NB4 (cell line): Measurements from ENCODE around the gene C1orf174.

ENCODE experiments used
- DNase-seq: peaks from one replicate; pipeline ENCODE4 v3.0.0; 2010; ENCODE audit warnings: low read depth
- H3K4me3 ChIP-seq: one replicate; pipeline ENCODE4 v1.5.1; 2011; ENCODE audit warnings: mild to moderate bottlenecking, low read depth, low read length, moderate library complexity
- MYC ChIP-seq: IDR thresholded peaks from 2 replicates; pipeline ENCODE4 v1.6.1; 2011; ENCODE audit warnings: low read depth, low read length
- POLR2A ChIP-seq: IDR thresholded peaks from 2 replicates; pipeline ENCODE4 v1.6.1; 2011; ENCODE audit warnings: mild to moderate bottlenecking; ENCODE audit not compliant: insufficient read length; ENCODE audit errors: extremely low read depth
- TF ChIP-seq, protein P1 (sequence below): IDR thresholded peaks from one replicate; pipeline ENCODE4 v1.5.1; 2012; ENCODE audit warnings: low read depth, low read length
- TF ChIP-seq, protein P2 (sequence below): IDR thresholded peaks from 2 replicates; pipeline ENCODE4 v1.6.1; 2011; ENCODE audit warnings: low read depth, low read length

C1orf174 gene

DNA sequence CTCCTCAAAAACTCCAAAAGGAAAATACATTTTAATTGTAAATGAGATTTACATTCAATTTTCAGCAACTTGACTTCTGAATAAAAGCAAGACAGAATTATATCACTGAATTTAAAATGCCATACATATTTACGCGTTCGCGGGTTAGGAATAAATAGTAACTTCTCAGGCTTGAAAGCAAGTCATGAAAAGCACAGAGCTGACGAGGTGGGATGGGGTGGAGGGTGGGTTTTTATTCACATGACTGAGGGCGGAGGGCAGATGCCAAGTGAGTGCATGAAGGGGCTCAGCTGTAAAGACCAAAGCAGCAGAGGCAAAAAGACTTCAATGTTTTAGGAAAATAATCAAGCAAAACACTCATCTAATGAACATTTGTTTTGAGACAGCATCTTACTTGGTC lies 48.8 kb downstream of the C1orf174 start:
- no peak for DNase-seq
- H3K4me3 ChIP-seq: no peak overlapping the region
- TF ChIP-seq, protein P1, sequence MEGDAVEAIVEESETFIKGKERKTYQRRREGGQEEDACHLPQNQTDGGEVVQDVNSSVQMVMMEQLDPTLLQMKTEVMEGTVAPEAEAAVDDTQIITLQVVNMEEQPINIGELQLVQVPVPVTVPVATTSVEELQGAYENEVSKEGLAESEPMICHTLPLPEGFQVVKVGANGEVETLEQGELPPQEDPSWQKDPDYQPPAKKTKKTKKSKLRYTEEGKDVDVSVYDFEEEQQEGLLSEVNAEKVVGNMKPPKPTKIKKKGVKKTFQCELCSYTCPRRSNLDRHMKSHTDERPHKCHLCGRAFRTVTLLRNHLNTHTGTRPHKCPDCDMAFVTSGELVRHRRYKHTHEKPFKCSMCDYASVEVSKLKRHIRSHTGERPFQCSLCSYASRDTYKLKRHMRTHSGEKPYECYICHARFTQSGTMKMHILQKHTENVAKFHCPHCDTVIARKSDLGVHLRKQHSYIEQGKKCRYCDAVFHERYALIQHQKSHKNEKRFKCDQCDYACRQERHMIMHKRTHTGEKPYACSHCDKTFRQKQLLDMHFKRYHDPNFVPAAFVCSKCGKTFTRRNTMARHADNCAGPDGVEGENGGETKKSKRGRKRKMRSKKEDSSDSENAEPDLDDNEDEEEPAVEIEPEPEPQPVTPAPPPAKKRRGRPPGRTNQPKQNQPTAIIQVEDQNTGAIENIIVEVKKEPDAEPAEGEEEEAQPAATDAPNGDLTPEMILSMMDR: no peak
- TF ChIP-seq POLR2A (no peak), MYC (no peak)
- TF ChIP-seq, protein P2, sequence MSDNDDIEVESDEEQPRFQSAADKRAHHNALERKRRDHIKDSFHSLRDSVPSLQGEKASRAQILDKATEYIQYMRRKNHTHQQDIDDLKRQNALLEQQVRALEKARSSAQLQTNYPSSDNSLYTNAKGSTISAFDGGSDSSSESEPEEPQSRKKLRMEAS: no peak

DNA sequence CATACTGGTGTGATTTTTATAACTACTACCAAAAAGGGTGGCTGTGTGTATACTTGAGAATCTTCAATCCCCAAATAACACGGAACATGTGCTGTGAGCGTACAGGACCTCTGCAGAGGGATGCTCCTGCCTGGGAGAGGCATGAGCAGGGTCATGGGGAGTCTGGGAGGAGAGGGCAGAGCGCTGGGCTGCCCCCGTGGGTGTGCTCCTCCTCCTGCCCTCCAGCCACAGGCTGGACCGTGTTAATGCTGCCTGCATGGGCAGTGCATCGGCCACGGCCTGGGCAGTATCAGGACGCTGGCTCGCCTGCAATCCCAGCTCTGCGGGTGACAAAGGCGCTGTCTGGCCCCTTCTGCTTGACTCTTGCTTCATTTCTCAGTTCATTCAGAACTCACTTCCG lies 49.2 kb downstream of the C1orf174 start:
- no peak for DNase-seq
- TF ChIP-seq, protein P1: no peak
- TF ChIP-seq, protein P2: no peak
- TF ChIP-seq MYC (no peak), POLR2A (no peak)
- H3K4me3 ChIP-seq: no peak overlapping the region

DNA sequence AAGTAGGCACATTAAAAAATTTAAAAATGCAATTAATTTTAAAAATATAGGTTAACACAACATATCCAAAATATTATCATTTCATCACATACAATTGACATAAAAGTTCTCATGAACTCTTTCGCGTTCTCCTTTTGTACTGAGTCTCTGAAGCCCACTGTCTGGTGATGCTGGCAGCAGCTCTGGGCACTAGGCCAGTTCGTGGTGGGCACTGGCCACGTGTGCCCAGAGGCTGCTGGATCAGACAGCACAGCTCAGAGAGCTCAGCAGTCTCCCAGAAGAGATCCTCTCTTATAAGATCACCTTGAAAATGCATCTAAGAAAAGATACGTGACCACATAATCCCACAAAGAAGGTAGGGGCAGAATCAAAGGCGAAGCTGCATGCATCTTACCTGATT lies 53.0 kb downstream of the C1orf174 start:
- no peak for DNase-seq
- H3K4me3 ChIP-seq: no peak overlapping the region
- TF ChIP-seq, protein P2: no peak
- TF ChIP-seq, protein P1: no peak
- TF ChIP-seq POLR2A: no peak
- TF ChIP-seq MYC: no peak

DNA sequence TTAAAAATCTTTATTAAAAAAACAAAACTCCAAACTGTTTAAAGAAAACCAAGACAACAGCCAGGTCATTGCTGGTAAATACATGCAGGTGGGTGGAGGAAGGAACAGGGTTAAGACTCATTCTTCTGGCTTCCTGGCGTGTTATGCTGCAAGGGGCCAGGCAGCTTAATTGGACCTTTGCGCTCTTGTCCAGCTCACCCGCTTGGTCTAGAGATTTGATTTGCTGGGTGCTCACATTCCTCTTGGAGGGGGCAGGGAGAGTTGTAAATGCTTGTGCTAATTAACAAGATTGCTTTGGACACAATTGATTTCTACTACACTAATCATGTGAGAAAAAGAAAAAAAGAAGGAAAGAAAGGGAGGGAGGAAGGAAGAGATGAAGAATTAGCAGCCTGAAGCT lies 53.5 kb downstream of the C1orf174 start:
- no peak overlapping the region for H3K4me3 ChIP-seq
- DNase-seq: no peak
- no peak for TF ChIP-seq MYC
- no peak for TF ChIP-seq POLR2A
- TF ChIP-seq, protein P1: no peak
- TF ChIP-seq, protein P2: no peak

DNA sequence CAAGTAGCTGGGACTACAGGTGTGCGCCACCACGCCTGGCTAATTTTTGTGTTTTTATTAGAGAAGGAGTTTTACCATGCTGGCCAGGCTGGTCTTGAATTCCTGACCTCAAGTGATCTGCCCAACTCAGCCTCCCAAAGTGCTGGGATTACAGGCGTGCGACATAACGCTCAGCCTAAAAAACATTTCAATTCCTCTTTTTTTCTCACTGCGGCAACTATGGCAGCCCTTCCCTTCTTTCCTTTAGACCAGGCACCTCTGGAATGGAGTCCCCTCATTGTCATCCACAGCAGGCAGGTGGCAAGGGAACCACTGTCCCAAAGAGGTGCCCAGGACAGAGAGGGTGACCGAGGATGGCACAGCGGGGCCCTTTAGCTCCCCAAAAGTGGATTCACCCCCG lies 57.2 kb downstream of the C1orf174 start:
- no peak for DNase-seq
- TF ChIP-seq, protein P2: no peak
- TF ChIP-seq POLR2A (no peak), MYC (no peak)
- TF ChIP-seq, protein P1: no peak
- no peak overlapping the region for H3K4me3 ChIP-seq

DNA sequence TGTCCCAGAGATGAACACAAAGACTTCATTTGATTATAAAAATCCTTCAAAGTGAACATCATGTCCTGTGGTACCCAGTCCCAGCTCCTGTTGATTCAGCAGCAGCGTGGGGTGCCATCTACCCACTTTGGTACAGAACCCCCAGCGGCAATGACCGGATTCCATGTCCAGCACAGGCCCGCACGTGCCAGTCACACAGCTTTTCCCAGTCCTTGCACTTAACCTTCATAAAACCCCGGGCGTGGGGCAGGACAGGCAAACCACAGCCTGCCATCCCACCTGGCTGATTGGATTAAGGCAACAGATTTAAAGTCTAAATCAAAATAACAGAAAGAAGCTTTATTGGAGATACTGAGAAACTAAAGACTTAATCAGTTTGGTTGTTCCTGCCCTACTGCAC lies 58.6 kb downstream of the C1orf174 start:
- no peak for DNase-seq
- no peak overlapping the region for H3K4me3 ChIP-seq
- TF ChIP-seq, protein P1: no peak
- TF ChIP-seq, protein P2: no peak
- TF ChIP-seq MYC (no peak), POLR2A (no peak)
